ENCODE results near the gene TTYH2.

Gene TTYH2

GRCh38 chr17:74297941-74298340 is 84.6 kb downstream of the TTYH2 start:
- H3K4me3 ChIP-seq (ENCODE audit: low read depth, low read length) = no peak overlapping the region
- DNase-seq (ENCODE audit: low read depth, low spot score) = no peak
- in situ Hi-C loops (cut with HindIII; ENCODE audit: low sequenced_read_pairs) = no loop called here
- no peak for TF ChIP-seq CTCF (IDR thresholded peaks at IDR 0.05; ENCODE audit: low read depth, low read length)

- no peak for DNase-seq (ENCODE audit: low read depth, low spot score)
- no peak overlapping the region for H3K4me3 ChIP-seq (ENCODE audit: low read depth, low read length)
- no peak for TF ChIP-seq CTCF (IDR thresholded peaks at IDR 0.05; ENCODE audit: low read depth, low read length)
- in situ Hi-C loops (cut with HindIII; ENCODE audit: low sequenced_read_pairs) = no loop called here
Observed at GRCh38 chr17:74298778-74299177, 85.4 kb downstream of the TTYH2 start.

GRCh38 chr17:74299226-74300009 is 86.0 kb downstream of the TTYH2 start:
- in situ Hi-C loops (cut with HindIII; ENCODE audit: low sequenced_read_pairs) = no loop called here
- no peak for DNase-seq (ENCODE audit: low read depth, low spot score)
- no peak for TF ChIP-seq CTCF (IDR thresholded peaks at IDR 0.05; ENCODE audit: low read depth, low read length)
- no peak overlapping the region for H3K4me3 ChIP-seq (ENCODE audit: low read depth, low read length)

- TF ChIP-seq CTCF (IDR thresholded peaks at IDR 0.05; ENCODE audit: low read depth, low read length) = no peak
- no peak overlapping the region for H3K4me3 ChIP-seq (ENCODE audit: low read depth, low read length)
- DNase-seq (ENCODE audit: low read depth, low spot score) = no peak
- in situ Hi-C loops (cut with HindIII; ENCODE audit: low sequenced_read_pairs) = no loop called here
Observed at GRCh38 chr17:74303305-74303704, 89.9 kb downstream of the TTYH2 start.

- in situ Hi-C loops (cut with HindIII; ENCODE audit: low sequenced_read_pairs) = no loop called here
- no peak for DNase-seq (ENCODE audit: low read depth, low spot score)
Observed at GRCh38 chr17:74304184-74304583, 90.8 kb downstream of the TTYH2 start.

GRCh38 chr17:74305865-74306654 is 92.7 kb downstream of the TTYH2 start:
- H3K4me3 ChIP-seq (ENCODE audit: low read depth, low read length) = no peak overlapping the region
- no peak for TF ChIP-seq CTCF (IDR thresholded peaks at IDR 0.05; ENCODE audit: low read depth, low read length)
- in situ Hi-C loops (cut with HindIII; ENCODE audit: low sequenced_read_pairs) = no loop called here
- no peak for DNase-seq (ENCODE audit: low read depth, low spot score)

More at GRCh38 chr17:74304184-74304583, 90.8 kb downstream of the TTYH2 start:
- H3K4me3 ChIP-seq (ENCODE audit: low read depth, low read length) = no peak overlapping the region
- TF ChIP-seq CTCF (IDR thresholded peaks at IDR 0.05; ENCODE audit: low read depth, low read length) = no peak

Data from astrocyte of the spinal cord (primary cell).